ENCODE measurements around the gene STK11.
A peak's percentile ranks its signal among the peaks of the same experiment; 100 is the strongest.

Gene STK11

GRCh38 chr19:1232652-1233072, 27.1 kb downstream of the STK11 start:
- DNase-seq, result no peak
- H3K27ac Mint-ChIP-seq, result no peak overlapping the region

GRCh38 chr19:1233115-1233667, 27.6 kb downstream of the STK11 start:
- DNase-seq (no peak), ATAC-seq (no peak)
- H3K4me3 Mint-ChIP-seq, result no peak overlapping the region
- H3K4me1 Mint-ChIP-seq, result no peaks in the 10 kb centered on the region
- H3K9me3 Mint-ChIP-seq, result no peaks in the 10 kb centered on the region
- H3K36me3 Mint-ChIP-seq (ENCODE audit: low read depth), result no peaks in the 10 kb centered on the region
- no peak overlapping the region for H3K27ac Mint-ChIP-seq
- H3K27me3 Mint-ChIP-seq, result peaks cover under 1% of the 10 kb centered on the region

More at GRCh38 chr19:1232652-1233072, 27.1 kb downstream of the STK11 start:
- Mint-ChIP-seq H3K36me3 (ENCODE audit: low read depth) (no peaks in the 10 kb centered on the region), H3K27me3 (no peaks in the 10 kb centered on the region), H3K4me1 (no peaks in the 10 kb centered on the region), H3K9me3 (no peaks in the 10 kb centered on the region), H3K4me3 (no peak overlapping the region)
- no peak for ATAC-seq

GRCh38 chr19:1234051-1234954, 28.7 kb downstream of the STK11 start:
- no peak for DNase-seq
- ATAC-seq, result no peak
- Mint-ChIP-seq H3K27me3 (peaks cover 10% of the 10 kb centered on the region), H3K4me3 (no peak overlapping the region), H3K27ac (no peak overlapping the region), H3K4me1 (peaks cover 11% of the 10 kb centered on the region), H3K36me3 (ENCODE audit: low read depth) (no peaks in the 10 kb centered on the region), H3K9me3 (no peaks in the 10 kb centered on the region)

GRCh38 chr19:1234955-1235380, 29.4 kb downstream of the STK11 start:
- Mint-ChIP-seq H3K27ac (no peak overlapping the region), H3K9me3 (no peaks in the 10 kb centered on the region), H3K4me1 (peaks cover 13% of the 10 kb centered on the region), H3K4me3 (no peak overlapping the region), H3K27me3 (peaks cover 12% of the 10 kb centered on the region), H3K36me3 (ENCODE audit: low read depth) (no peaks in the 10 kb centered on the region)
- DNase-seq (no peak), ATAC-seq (no peak)

- H3K4me1 Mint-ChIP-seq, result peaks cover 18% of the 10 kb centered on the region
- no peaks in the 10 kb centered on the region for H3K9me3 Mint-ChIP-seq
- H3K27ac Mint-ChIP-seq, result no peak overlapping the region
- no peak overlapping the region for H3K4me3 Mint-ChIP-seq
- peaks cover 12% of the 10 kb centered on the region for H3K27me3 Mint-ChIP-seq
- ATAC-seq (no peak), DNase-seq (no peak)
- no peaks in the 10 kb centered on the region for H3K36me3 Mint-ChIP-seq (ENCODE audit: low read depth)
Measured at GRCh38 chr19:1235625-1236538, 30.3 kb downstream of the STK11 start.

GRCh38 chr19:1236576-1236975, 31.0 kb downstream of the STK11 start:
- Mint-ChIP-seq H3K4me1 (peaks cover 25% of the 10 kb centered on the region), H3K36me3 (ENCODE audit: low read depth) (no peaks in the 10 kb centered on the region), H3K4me3 (no peak overlapping the region), H3K27ac (no peak overlapping the region), H3K9me3 (no peaks in the 10 kb centered on the region), H3K27me3 (peaks cover 14% of the 10 kb centered on the region)
- DNase-seq (no peak), ATAC-seq (no peak)

- Mint-ChIP-seq H3K36me3 (ENCODE audit: low read depth) (no peaks in the 10 kb centered on the region), H3K4me3 (peak overlapping the region; percentile 21), H3K27ac (no peak overlapping the region), H3K27me3 (peaks cover 14% of the 10 kb centered on the region), H3K4me1 (peaks cover 25% of the 10 kb centered on the region), H3K9me3 (no peaks in the 10 kb centered on the region)
- ATAC-seq (no peak), DNase-seq (no peak)
Measured at GRCh38 chr19:1237027-1237659, 31.6 kb downstream of the STK11 start.

GRCh38 chr19:1237754-1238368, 32.3 kb downstream of the STK11 start, which contains the start of gene CBARP:
Gene CBARP, minus strand, starts transcription at chr19:1238005. Its CDS starts 1,905 bp downstream, at chr19:1236100.
- DNase-seq, result peak; percentile 36
- no peak for ATAC-seq
- peak within 1 kb of the TSS; percentile 61 for H3K4me3 Mint-ChIP-seq
- peaks cover under 1% of the 10 kb centered on the region for H3K36me3 Mint-ChIP-seq (ENCODE audit: low read depth)
- H3K27me3 Mint-ChIP-seq, result peaks cover 14% of the 10 kb centered on the region
- H3K27ac Mint-ChIP-seq, result peak within 1 kb of the TSS; percentile 22
- H3K9me3 Mint-ChIP-seq, result no peaks in the 10 kb centered on the region
- H3K4me1 Mint-ChIP-seq, result peaks cover 27% of the 10 kb centered on the region

- Mint-ChIP-seq H3K9me3 (no peaks in the 10 kb centered on the region), H3K36me3 (ENCODE audit: low read depth) (peaks cover 2% of the 10 kb centered on the region), H3K4me1 (peaks cover 33% of the 10 kb centered on the region), H3K4me3 (peak overlapping the region; percentile 61), H3K27me3 (peaks cover 14% of the 10 kb centered on the region), H3K27ac (peak overlapping the region; percentile 22)
- ATAC-seq (no peak), DNase-seq (no peak)
Measured at GRCh38 chr19:1238369-1239303, 33.1 kb downstream of the STK11 start.

- Mint-ChIP-seq H3K4me3 (no peak overlapping the region), H3K9me3 (no peaks in the 10 kb centered on the region), H3K36me3 (ENCODE audit: low read depth) (peaks cover 2% of the 10 kb centered on the region), H3K27ac (peak overlapping the region; percentile 60), H3K4me1 (peaks cover 33% of the 10 kb centered on the region), H3K27me3 (peaks cover 14% of the 10 kb centered on the region)
- ATAC-seq (no peak), DNase-seq (no peak)
Measured at GRCh38 chr19:1239420-1239795, 33.8 kb downstream of the STK11 start.

GRCh38 chr19:1239796-1240737, 34.5 kb downstream of the STK11 start:
- ATAC-seq (peak; percentile 39), DNase-seq (peak; percentile 95)
- Mint-ChIP-seq H3K4me3 (peak overlapping the region; percentile 86), H3K27me3 (peaks cover 14% of the 10 kb centered on the region), H3K9me3 (no peaks in the 10 kb centered on the region), H3K4me1 (peaks cover 38% of the 10 kb centered on the region), H3K36me3 (ENCODE audit: low read depth) (peaks cover 2% of the 10 kb centered on the region), H3K27ac (peak overlapping the region; percentile 60)

- Mint-ChIP-seq H3K4me1 (peaks cover 38% of the 10 kb centered on the region), H3K4me3 (peak overlapping the region; percentile 86), H3K36me3 (ENCODE audit: low read depth) (peaks cover 2% of the 10 kb centered on the region), H3K27me3 (peaks cover 14% of the 10 kb centered on the region), H3K27ac (no peak overlapping the region), H3K9me3 (no peaks in the 10 kb centered on the region)
- DNase-seq (no peak), ATAC-seq (no peak)
Measured at GRCh38 chr19:1240925-1241324, 35.3 kb downstream of the STK11 start.

Measured in activated naive CD8-positive, alpha-beta T cell treated with anti-CD3 and anti-CD28 coated beads, Interleukin-2, amount 50 U/mL, for 24 hours (primary cell).